AG09319 (cell line): ENCODE results near the gene CLDN6.

Experiments
- DNase-seq: peaks from one replicate; pipeline ENCODE4 v3.0.0-alpha.2; 2010; ENCODE audit warnings: low read depth; ENCODE audit errors: extremely low read depth
- TF ChIP-seq, protein P1 (sequence below): IDR thresholded peaks from 2 replicates; pipeline ENCODE4 v1.5.1; 2011; ENCODE audit warnings: low read depth, mild to moderate bottlenecking, inconsistent platforms, low read length, moderate library complexity

The CLDN6 gene

DNA sequence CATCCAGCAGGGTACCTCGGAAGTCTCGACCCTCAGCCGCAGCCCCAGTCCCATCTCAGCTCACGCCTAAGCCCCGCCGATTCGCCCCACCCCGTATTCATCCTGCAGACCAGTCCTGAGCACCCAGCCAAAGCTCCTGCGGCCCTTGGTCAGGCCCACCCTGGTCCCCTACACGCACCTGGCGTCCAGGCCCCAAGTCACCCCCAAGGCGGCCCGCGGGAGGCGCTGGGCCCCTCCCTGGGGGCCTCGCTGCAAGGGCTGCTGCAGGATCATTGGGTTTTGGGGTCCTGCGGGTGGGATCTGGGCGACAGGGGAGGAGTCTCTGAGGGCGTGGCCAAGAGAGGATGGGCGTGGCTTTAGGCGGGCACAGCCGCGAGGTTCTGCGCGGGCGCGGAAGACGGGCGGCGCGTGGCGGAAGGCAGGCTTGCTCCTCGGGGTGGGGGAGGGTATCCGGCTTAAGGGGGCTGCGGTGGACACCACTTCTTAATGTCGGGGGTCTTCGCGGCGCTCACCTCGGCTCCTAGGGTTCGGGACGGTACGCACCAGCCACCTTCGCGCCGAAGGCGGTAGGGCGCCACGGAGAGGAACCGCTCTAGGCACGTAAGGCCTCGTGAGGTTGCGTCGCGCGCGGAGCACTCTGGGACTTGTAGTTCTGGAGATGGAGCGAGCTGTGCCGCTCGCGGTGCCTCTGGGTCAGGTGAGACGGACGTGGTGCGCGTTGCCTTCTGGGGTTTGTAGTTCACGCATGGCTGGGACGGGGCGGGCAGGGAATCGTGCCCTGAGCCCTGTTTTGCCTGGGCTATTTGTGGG, 5.9 kb upstream of the CLDN6 start, which contains the start of the genes HCFC1R1 and THOC6:
Gene HCFC1R1 (minus strand): TSS at position 274 of the 810 bp plus-strand sequence. CDS start 1 bp downstream, at position 273.
Gene THOC6 (plus strand): TSS at position 367 of the 810 bp plus-strand sequence. CDS start 292 bp downstream, at position 659.
- DNase-seq, result peak; percentile 92
- TF ChIP-seq, protein P1, sequence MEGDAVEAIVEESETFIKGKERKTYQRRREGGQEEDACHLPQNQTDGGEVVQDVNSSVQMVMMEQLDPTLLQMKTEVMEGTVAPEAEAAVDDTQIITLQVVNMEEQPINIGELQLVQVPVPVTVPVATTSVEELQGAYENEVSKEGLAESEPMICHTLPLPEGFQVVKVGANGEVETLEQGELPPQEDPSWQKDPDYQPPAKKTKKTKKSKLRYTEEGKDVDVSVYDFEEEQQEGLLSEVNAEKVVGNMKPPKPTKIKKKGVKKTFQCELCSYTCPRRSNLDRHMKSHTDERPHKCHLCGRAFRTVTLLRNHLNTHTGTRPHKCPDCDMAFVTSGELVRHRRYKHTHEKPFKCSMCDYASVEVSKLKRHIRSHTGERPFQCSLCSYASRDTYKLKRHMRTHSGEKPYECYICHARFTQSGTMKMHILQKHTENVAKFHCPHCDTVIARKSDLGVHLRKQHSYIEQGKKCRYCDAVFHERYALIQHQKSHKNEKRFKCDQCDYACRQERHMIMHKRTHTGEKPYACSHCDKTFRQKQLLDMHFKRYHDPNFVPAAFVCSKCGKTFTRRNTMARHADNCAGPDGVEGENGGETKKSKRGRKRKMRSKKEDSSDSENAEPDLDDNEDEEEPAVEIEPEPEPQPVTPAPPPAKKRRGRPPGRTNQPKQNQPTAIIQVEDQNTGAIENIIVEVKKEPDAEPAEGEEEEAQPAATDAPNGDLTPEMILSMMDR, result no peak; the same call in 1 of the 2 replicates

DNA sequence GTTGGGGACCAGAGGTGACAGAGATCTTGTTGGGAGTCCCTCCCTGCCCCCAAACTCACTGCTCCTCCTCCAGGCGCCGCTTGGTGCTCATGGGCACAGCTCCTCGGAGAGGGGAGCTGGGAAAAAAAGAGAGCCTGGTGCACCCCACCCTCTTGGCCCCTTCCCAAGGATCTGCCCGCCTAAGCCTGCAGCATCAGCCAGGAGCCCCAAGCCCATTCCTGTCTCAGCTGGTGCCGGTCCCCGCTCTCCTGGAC, 5.4 kb upstream of the CLDN6 start:
- DNase-seq, result no peak
- TF ChIP-seq, protein P1, result no peak

DNA sequence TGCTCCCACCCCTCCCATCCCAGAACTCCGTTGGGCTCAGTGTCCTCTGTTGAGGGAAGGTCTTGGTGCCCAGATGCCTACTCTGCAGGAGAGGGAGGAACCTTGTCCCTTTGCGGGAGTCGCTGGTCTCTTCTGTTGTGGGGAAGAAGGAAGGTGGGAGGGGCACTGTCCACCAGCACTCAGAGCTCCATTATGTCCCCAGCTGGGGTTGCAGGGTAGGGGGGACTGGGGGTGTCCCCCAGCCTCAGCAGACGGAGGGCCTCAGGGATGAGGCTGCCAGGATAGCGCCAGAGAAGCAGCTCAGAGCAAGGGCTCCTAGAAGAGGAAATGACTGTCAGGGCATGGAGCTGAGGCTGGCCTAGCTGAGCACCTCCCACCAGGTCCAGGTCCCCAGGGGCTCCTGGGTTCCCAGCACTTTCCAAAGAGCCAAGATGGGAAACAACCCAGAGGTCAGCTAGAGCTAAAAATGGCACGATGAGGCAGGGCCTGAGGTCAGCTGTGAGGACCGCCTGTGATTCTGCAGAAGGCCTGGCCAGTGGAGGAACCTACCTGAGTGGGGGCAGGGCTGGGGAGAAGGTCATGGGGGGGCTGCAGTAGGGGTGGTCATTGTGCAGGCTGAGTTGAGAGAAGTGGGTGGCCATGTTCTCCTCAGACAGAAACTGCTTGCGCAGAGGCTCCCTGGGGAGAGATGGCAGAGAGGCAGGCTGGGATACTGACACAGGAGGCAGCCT, 4.9 kb upstream of the CLDN6 start:
- TF ChIP-seq, protein P1, result no peak

DNA sequence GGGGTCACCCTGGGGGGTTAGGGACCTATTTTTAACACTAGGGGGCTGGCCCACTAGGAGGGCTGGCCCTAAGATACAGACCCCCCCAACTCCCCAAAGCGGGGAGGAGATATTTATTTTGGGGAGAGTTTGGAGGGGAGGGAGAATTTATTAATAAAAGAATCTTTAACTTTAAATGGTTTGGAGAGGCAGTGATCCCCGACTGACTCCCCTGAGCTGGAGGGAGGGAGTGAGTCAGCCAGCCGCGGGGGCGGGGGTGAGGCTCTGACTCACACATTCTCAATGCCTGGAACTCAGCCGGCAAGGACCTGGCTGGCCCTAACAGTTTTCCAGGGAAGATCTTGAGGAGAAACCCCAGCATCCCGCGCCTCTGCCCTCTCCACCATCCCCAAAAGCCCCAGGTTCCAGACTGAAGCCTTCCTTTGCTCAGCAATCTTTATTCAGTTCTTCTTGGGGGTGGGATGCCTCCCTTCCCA, 4.3 kb upstream of the CLDN6 start:
- TF ChIP-seq, protein P1, result no peak
- peak; percentile 89 for DNase-seq

More for the DNA sequence above, 4.9 kb upstream of the CLDN6 start:
- DNase-seq, result no peak

DNA sequence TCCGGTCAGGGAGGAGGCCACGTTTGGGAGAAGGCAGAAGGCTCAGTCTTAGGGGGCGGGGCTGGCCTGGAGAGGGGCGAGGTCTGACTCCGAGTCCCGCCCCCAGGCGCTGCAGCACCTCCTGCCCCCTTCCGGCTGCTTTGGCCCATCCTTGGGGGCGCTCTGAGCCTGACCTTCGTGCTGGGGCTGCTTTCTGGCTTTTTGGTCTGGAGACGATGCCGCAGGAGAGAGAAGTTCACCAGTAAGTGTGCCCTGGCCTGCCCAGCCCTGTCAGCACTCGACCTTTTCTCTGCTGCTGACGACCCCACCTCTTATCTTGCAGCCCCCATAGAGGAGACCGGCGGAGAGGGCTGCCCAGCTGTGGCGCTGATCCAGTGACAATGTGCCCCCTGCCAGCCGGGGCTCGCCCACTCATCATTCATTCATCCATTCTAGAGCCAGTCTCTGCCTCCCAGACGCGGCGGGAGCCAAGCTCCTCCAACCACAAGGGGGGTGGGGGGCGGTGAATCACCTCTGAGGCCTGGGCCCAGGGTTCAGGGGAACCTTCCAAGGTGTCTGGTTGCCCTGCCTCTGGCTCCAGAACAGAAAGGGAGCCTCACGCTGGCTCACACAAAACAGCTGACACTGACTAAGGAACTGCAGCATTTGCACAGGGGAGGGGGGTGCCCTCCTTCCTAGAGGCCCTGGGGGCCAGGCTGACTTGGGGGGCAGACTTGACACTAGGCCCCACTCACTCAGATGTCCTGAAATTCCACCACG, 3.6 kb upstream of the CLDN6 start:
- DNase-seq, result no peak
- TF ChIP-seq, protein P1, result peak; percentile 45

DNA sequence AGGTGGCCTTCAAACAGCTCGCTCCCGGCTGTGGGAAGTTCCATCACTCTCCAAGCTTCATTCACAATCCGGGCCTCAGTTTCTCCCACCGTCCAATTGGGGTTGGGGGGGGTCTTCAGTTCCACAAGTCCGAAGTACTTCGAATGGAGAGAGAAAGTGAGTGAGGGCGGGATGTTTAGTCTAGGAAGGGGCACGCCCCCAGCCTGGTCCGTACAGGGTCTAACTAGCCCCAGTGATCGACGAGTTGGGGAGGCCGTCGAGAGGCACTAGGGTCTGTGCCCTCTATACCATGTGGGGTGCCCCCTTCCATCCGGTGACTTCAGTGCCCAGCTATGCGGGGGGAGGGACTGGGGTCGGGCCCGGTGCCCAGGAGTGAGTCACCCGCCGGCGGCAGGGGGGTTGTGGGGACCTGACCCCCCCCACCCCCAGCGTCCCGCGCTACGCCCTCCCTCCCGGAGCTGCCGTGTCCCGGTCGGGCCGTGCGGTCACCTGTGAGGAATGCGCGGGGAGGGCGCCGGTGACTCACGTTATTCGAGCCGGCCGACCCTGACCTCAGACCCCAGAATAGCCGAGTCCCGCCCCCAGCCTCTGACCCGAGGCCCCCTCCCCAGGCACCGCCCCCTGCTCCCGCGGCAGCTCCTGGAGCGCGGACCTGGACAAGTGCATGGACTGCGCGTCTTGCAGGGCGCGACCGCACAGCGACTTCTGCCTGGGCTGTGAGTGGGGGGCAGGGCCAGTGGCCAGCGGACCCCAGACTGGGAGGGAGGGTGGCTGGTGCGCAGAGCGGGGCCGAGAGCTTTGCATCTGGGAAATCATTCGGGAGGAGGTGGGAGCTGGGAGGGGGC, 2.8 kb upstream of the CLDN6 start:
- TF ChIP-seq, protein P1, result no peak
- DNase-seq, result peak; percentile 70
